WTC11 (cell line): Measurements from ENCODE around the gene PAPOLG. TPM values are rescaled to one million over a fixed set of nuclear protein-coding genes. Genes with fewer than 3 reads are reported as not detected.

ENCODE experiments used
- ATAC-seq: fragments of 200-7000 bp; cut with Tn5 transposase; 2 replicates; pipeline ENCODE4 v1.10.0; 2021; ENCODE audit warnings: mild to moderate bottlenecking, moderate library complexity
- CTCF ChIA-PET: fragments of 300-600 bp; sonication (Branson Sonifier 250); formaldehyde crosslinking; loops from one replicate; lab custom pipeline; 2021; ENCODE audit warnings: antibody characterized with exemption; lab: Charles Lee
- POLR2A ChIA-PET: fragments of 350-600 bp; sonication (Branson Sonifier 250); formaldehyde crosslinking; loops from one replicate; lab custom pipeline; 2021; ENCODE audit warnings: antibody characterized with exemption; lab: Charles Lee
- DNase-seq: peaks from one replicate; pipeline ENCODE4 v3.0.0; 2021; ENCODE audit warnings: low spot score
- H3K27ac Mint-ChIP-seq: 2 replicates; pipeline ENCODE4 v1.8.0; 2021; ENCODE audit warnings: mixed read lengths
- H3K27me3 Mint-ChIP-seq: 2 replicates; pipeline ENCODE4 v1.8.0; 2021; ENCODE audit warnings: low read depth, mild to moderate bottlenecking, moderate library complexity, mixed read lengths
- H3K36me3 Mint-ChIP-seq: 2 replicates; pipeline ENCODE4 v1.8.0; 2021; ENCODE audit warnings: mixed read lengths
- H3K4me1 Mint-ChIP-seq: 2 replicates; pipeline ENCODE4 v1.8.0; 2022; ENCODE audit warnings: mixed read lengths
- H3K4me3 Mint-ChIP-seq: 2 replicates; pipeline ENCODE4 v1.8.0; 2021; ENCODE audit warnings: mild to moderate bottlenecking, moderate library complexity, mixed read lengths
- H3K9me3 Mint-ChIP-seq: 2 replicates; pipeline ENCODE4 v1.8.0; 2021; ENCODE audit warnings: mixed read lengths
- CREM ChIP-seq: sonication (generic); formaldehyde crosslinking; IDR thresholded peaks from 2 replicates; pipeline ENCODE4 v1.8.1; 2022; ENCODE audit warnings: mild to moderate bottlenecking, missing genetic modification reagents, moderate library complexity
- IRF2 ChIP-seq: sonication (generic); formaldehyde crosslinking; IDR thresholded peaks from 2 replicates; pipeline ENCODE4 v1.8.0; 2022; ENCODE audit warnings: low read depth, missing genetic modification reagents, borderline replicate concordance
- NFYB ChIP-seq: sonication (generic); formaldehyde crosslinking; conservative IDR thresholded peaks from 2 replicates; pipeline ENCODE4 v1.8.0; 2022; ENCODE audit warnings: low read depth, missing genetic modification reagents
- NR3C1 ChIP-seq: sonication (generic); formaldehyde crosslinking; conservative IDR thresholded peaks from 2 replicates; pipeline ENCODE4 v1.8.1; 2023; ENCODE audit warnings: low read depth, mild to moderate bottlenecking, missing genetic modification reagents
- OVOL2 ChIP-seq: fragments of 250-450 bp; sonication (Bioruptor Pico); IDR thresholded peaks from 2 replicates; pipeline ENCODE4 v1.9.0; 2021; ENCODE audit warnings: mild to moderate bottlenecking, borderline replicate concordance
- PRRX2 ChIP-seq: fragments of 250-450 bp; sonication (Bioruptor Pico); IDR thresholded peaks from 2 replicates; pipeline ENCODE4 v1.8.0; 2021; ENCODE audit warnings: mild to moderate bottlenecking
- RELA ChIP-seq: sonication (generic); formaldehyde crosslinking; IDR thresholded peaks from 2 replicates; pipeline ENCODE4 v1.8.1; 2022; ENCODE audit warnings: missing genetic modification reagents, mild to moderate bottlenecking, borderline replicate concordance
- SMAD3 ChIP-seq: sonication (generic); formaldehyde crosslinking; IDR thresholded peaks from 2 replicates; pipeline ENCODE4 v1.8.0; 2022; ENCODE audit warnings: missing genetic modification reagents, mild to moderate bottlenecking, borderline replicate concordance
- TCF7 ChIP-seq: sonication (generic); formaldehyde crosslinking; IDR thresholded peaks from 2 replicates; pipeline ENCODE4 v1.8.0; 2022; ENCODE audit warnings: mild to moderate bottlenecking, low read depth, missing genetic modification reagents, moderate library complexity
- TP53 ChIP-seq: sonication (generic); formaldehyde crosslinking; IDR thresholded peaks from 2 replicates; pipeline ENCODE4 v1.8.1; 2023; ENCODE audit warnings: mild to moderate bottlenecking, missing genetic modification reagents
- ZNF121 ChIP-seq: sonication (generic); formaldehyde crosslinking; IDR thresholded peaks from 2 replicates; pipeline ENCODE4 v1.8.0; 2023; ENCODE audit warnings: missing genetic modification reagents
- ZNF219 ChIP-seq: sonication (generic); formaldehyde crosslinking; IDR thresholded peaks from 2 replicates; pipeline ENCODE4 v1.8.0; 2023; ENCODE audit warnings: missing genetic modification reagents, mild to moderate bottlenecking, borderline replicate concordance
- ZNF232 ChIP-seq: sonication (generic); formaldehyde crosslinking; IDR thresholded peaks from 2 replicates; pipeline ENCODE4 v1.8.0; 2022; ENCODE audit warnings: mild to moderate bottlenecking, missing genetic modification reagents
- ZNF396 ChIP-seq: fragments of 250-450 bp; sonication (Bioruptor Pico); IDR thresholded peaks from 2 replicates; pipeline ENCODE4 v1.8.0; 2021; ENCODE audit warnings: mild to moderate bottlenecking, moderate library complexity, borderline replicate concordance
- ZNF671 ChIP-seq: fragments of 250-450 bp; sonication (Bioruptor Pico); IDR thresholded peaks from 2 replicates; pipeline ENCODE4 v1.8.0; 2021; ENCODE audit warnings: mild to moderate bottlenecking
- total RNA-seq: library from RNA; stranded (reverse); gene quantifications from 3 replicates; pipeline ENCODE4 v1.2.3, GENCODE V29; 2021
- TF ChIP-seq, protein P1 (sequence below): fragments of 250-450 bp; sonication (Bioruptor Pico); IDR thresholded peaks from 2 replicates; pipeline ENCODE4 v1.9.0; 2021; ENCODE audit warnings: moderate library complexity, mild to moderate bottlenecking, inconsistent platforms, borderline replicate concordance
- TF ChIP-seq, protein P2 (sequence below): sonication (generic); formaldehyde crosslinking; IDR thresholded peaks from 2 replicates; pipeline ENCODE4 v1.8.1; 2023; ENCODE audit warnings: mild to moderate bottlenecking, moderate library complexity, missing genetic modification reagents
- TF ChIP-seq, protein P3 (sequence below): sonication (generic); formaldehyde crosslinking; IDR thresholded peaks from 2 replicates; pipeline ENCODE4 v1.8.1; 2023; ENCODE audit warnings: mild to moderate bottlenecking, missing genetic modification reagents
- TF ChIP-seq, protein P4 (sequence below): fragments of 200-600 bp; IDR thresholded peaks from 2 replicates; pipeline ENCODE4 v1.8.0; 2022; ENCODE audit warnings: antibody characterized with exemption
- TF ChIP-seq, protein P5 (sequence below): fragments of 250-450 bp; sonication (Bioruptor Pico); IDR thresholded peaks from 2 replicates; pipeline ENCODE4 v2.1.2; 2022; ENCODE audit warnings: mild to moderate bottlenecking, moderate library complexity
- TF ChIP-seq, protein P6 (sequence below): sonication (generic); formaldehyde crosslinking; IDR thresholded peaks from 2 replicates; pipeline ENCODE4 v1.8.1; 2022; ENCODE audit warnings: low read depth, mild to moderate bottlenecking, moderate library complexity, missing genetic modification reagents, borderline replicate concordance
- TF ChIP-seq, protein P7 (sequence below): sonication (generic); formaldehyde crosslinking; IDR thresholded peaks from 2 replicates; pipeline ENCODE4 v1.8.0; 2023; ENCODE audit warnings: mild to moderate bottlenecking, missing genetic modification reagents

The PAPOLG gene
- total RNA-seq, 1 experiment from 2014 or later: 22.5 TPM

DNA sequence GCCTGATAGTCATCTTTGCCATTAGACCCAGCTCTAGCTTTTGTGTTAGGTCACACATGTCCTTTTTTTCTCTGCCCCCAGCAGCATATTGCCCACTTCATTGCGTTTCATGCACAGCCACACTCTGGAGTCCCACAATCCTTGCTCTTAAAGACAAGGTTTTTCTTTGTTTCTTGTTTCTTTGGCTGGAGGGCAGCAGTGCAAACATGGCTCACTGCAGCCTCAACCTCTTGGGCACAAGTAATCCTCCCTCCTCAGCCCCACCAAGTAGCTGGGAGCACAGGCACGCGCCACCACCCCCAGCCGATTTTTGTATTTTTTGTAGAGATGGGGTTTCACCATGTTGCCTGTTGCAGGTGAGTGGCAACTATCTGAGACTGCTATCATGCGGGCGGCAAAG, 16.9 kb upstream of the PAPOLG start (continued):
- TF ChIP-seq ZNF671 (CRISPR knock-in tag) (no peak), ZNF396 (CRISPR knock-in tag) (no peak), CREM (CRISPR knock-in tag) (no peak), IRF2 (CRISPR knock-in tag) (no peak), TCF7 (CRISPR knock-in tag) (no peak)

DNA sequence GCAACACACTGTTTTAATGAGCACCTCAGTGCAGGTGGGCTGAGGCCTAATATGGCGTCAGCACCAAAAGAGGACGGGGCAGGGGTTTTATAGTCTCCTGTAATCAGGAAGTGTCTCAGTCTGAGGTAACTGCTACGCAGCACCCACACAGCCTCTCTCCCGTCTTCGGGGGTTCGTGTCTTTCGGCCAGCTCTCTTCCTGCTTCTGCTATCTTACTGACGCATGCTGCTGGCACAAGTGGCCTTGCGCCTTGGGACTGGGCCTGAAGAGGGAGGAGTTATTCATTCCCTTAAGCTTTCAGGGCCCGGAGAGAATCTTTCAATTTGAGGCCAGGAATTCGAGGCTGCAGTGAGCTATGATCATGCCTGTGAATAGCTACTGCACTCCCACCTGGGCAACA, 14.5 kb upstream of the PAPOLG start:
- no peak for DNase-seq
- TF ChIP-seq NFYB (CRISPR knock-in tag) (no peak), OVOL2 (CRISPR knock-in tag) (no peak), NR3C1 (CRISPR knock-in tag) (no peak), PRRX2 (CRISPR knock-in tag) (no peak), ZNF121 (CRISPR knock-in tag) (no peak), RELA (CRISPR knock-in tag) (no peak), ZNF232 (CRISPR knock-in tag) (no peak), SMAD3 (CRISPR knock-in tag) (no peak), ZNF219 (no peak), TP53 (CRISPR knock-in tag) (no peak), ZNF671 (CRISPR knock-in tag) (no peak)
- TF ChIP-seq, protein P1, sequence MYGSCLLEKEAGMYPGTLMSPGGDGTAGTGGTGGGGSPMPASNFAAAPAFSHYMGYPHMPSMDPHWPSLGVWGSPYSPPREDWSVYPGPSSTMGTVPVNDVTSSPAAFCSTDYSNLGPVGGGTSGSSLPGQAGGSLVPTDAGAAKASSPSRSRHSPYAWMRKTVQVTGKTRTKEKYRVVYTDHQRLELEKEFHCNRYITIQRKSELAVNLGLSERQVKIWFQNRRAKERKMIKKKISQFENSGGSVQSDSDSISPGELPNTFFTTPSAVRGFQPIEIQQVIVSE (CRISPR knock-in tag): no peak
- TF ChIP-seq, protein P2, sequence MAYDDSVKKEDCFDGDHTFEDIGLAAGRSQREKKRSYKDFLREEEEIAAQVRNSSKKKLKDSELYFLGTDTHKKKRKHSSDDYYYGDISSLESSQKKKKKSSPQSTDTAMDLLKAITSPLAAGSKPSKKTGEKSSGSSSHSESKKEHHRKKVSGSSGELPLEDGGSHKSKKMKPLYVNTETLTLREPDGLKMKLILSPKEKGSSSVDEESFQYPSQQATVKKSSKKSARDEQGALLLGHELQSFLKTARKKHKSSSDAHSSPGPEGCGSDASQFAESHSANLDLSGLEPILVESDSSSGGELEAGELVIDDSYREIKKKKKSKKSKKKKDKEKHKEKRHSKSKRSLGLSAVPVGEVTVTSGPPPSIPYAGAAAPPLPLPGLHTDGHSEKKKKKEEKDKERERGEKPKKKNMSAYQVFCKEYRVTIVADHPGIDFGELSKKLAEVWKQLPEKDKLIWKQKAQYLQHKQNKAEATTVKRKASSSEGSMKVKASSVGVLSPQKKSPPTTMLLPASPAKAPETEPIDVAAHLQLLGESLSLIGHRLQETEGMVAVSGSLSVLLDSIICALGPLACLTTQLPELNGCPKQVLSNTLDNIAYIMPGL: no peak
- TF ChIP-seq, protein P3, sequence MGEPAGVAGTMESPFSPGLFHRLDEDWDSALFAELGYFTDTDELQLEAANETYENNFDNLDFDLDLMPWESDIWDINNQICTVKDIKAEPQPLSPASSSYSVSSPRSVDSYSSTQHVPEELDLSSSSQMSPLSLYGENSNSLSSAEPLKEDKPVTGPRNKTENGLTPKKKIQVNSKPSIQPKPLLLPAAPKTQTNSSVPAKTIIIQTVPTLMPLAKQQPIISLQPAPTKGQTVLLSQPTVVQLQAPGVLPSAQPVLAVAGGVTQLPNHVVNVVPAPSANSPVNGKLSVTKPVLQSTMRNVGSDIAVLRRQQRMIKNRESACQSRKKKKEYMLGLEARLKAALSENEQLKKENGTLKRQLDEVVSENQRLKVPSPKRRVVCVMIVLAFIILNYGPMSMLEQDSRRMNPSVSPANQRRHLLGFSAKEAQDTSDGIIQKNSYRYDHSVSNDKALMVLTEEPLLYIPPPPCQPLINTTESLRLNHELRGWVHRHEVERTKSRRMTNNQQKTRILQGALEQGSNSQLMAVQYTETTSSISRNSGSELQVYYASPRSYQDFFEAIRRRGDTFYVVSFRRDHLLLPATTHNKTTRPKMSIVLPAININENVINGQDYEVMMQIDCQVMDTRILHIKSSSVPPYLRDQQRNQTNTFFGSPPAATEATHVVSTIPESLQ (CRISPR knock-in tag): no peak
- TF ChIP-seq, protein P4, sequence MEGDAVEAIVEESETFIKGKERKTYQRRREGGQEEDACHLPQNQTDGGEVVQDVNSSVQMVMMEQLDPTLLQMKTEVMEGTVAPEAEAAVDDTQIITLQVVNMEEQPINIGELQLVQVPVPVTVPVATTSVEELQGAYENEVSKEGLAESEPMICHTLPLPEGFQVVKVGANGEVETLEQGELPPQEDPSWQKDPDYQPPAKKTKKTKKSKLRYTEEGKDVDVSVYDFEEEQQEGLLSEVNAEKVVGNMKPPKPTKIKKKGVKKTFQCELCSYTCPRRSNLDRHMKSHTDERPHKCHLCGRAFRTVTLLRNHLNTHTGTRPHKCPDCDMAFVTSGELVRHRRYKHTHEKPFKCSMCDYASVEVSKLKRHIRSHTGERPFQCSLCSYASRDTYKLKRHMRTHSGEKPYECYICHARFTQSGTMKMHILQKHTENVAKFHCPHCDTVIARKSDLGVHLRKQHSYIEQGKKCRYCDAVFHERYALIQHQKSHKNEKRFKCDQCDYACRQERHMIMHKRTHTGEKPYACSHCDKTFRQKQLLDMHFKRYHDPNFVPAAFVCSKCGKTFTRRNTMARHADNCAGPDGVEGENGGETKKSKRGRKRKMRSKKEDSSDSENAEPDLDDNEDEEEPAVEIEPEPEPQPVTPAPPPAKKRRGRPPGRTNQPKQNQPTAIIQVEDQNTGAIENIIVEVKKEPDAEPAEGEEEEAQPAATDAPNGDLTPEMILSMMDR: no peak
- TF ChIP-seq, protein P5, sequence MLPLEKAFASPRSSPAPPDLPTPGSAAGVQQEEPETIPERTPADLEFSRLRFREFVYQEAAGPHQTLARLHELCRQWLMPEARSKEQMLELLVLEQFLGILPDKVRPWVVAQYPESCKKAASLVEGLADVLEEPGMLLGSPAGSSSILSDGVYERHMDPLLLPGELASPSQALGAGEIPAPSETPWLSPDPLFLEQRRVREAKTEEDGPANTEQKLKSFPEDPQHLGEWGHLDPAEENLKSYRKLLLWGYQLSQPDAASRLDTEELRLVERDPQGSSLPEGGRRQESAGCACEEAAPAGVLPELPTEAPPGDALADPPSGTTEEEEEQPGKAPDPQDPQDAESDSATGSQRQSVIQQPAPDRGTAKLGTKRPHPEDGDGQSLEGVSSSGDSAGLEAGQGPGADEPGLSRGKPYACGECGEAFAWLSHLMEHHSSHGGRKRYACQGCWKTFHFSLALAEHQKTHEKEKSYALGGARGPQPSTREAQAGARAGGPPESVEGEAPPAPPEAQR (CRISPR knock-in tag): no peak
- TF ChIP-seq, protein P6, sequence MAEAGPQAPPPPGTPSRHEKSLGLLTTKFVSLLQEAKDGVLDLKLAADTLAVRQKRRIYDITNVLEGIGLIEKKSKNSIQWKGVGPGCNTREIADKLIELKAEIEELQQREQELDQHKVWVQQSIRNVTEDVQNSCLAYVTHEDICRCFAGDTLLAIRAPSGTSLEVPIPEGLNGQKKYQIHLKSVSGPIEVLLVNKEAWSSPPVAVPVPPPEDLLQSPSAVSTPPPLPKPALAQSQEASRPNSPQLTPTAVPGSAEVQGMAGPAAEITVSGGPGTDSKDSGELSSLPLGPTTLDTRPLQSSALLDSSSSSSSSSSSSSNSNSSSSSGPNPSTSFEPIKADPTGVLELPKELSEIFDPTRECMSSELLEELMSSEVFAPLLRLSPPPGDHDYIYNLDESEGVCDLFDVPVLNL (CRISPR knock-in tag): no peak
- TF ChIP-seq, protein P7, sequence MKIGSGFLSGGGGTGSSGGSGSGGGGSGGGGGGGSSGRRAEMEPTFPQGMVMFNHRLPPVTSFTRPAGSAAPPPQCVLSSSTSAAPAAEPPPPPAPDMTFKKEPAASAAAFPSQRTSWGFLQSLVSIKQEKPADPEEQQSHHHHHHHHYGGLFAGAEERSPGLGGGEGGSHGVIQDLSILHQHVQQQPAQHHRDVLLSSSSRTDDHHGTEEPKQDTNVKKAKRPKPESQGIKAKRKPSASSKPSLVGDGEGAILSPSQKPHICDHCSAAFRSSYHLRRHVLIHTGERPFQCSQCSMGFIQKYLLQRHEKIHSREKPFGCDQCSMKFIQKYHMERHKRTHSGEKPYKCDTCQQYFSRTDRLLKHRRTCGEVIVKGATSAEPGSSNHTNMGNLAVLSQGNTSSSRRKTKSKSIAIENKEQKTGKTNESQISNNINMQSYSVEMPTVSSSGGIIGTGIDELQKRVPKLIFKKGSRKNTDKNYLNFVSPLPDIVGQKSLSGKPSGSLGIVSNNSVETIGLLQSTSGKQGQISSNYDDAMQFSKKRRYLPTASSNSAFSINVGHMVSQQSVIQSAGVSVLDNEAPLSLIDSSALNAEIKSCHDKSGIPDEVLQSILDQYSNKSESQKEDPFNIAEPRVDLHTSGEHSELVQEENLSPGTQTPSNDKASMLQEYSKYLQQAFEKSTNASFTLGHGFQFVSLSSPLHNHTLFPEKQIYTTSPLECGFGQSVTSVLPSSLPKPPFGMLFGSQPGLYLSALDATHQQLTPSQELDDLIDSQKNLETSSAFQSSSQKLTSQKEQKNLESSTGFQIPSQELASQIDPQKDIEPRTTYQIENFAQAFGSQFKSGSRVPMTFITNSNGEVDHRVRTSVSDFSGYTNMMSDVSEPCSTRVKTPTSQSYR (CRISPR knock-in tag): no peak
- TF ChIP-seq, all 79 proteins: peak for 0
- H3K36me3 Mint-ChIP-seq: 0 out of 2 replicates have a peak, but pooled peaks cover 5% of the 10 kb centered on the region
- POLR2A ChIA-PET: no interaction called here
- peaks cover 19% of the 10 kb centered on the region for H3K4me1 Mint-ChIP-seq
- no peak for ATAC-seq
- H3K27me3 Mint-ChIP-seq: peaks cover 92% of the 10 kb centered on the region
- peaks cover 5% of the 10 kb centered on the region for H3K9me3 Mint-ChIP-seq
- no peak overlapping the region for H3K27ac Mint-ChIP-seq
- CTCF ChIA-PET: interaction anchor here (1.4 kb wide), 1 partner anchor 34 kb away, joined by 3 read pairs; no protein-coding TSS in a partner anchor
- H3K4me3 Mint-ChIP-seq: no peak overlapping the region
